GM12878 (cell line): Measurements from ENCODE around the gene DIAPH1. TPM values are rescaled to one million over a fixed set of nuclear protein-coding genes. Genes with fewer than 3 reads are reported as not detected.

ENCODE experiments used
- ATAC-seq: fragments of 200-7000 bp; cut with Tn5 transposase; 3 replicates; pipeline ENCODE4 v1.9.1; 2020; ENCODE audit warnings: mild to moderate bottlenecking, moderate library complexity
- BruUV-seq: library from RNA; stranded (reverse); fragments of 400-500 nt; replicated peaks from 2 replicates; lab custom pipeline; 2021; lab: Mats Ljungman, UMichigan
- CTCF ChIA-PET: fragments of 300-600 bp; sonication (Branson Sonifier 250); formaldehyde crosslinking; extraction: SDS; loops from one replicate; lab custom pipeline; 2021; ENCODE audit warnings: inconsistent platforms; lab: Yijun Ruan, JAX
- POLR2A ChIA-PET: fragments of 350-600 bp; formaldehyde crosslinking; extraction: SDS; loops from one replicate; lab custom pipeline; 2021; ENCODE audit warnings: inconsistent platforms; lab: Charles Lee
- RAD21 ChIA-PET: fragments of 300-600 bp; sonication (Branson Sonifier 250); formaldehyde crosslinking; loops from one replicate; lab custom pipeline; 2023; ENCODE audit warnings: antibody characterized with exemption; ENCODE audit not compliant: unreplicated experiment; lab: Charles Lee
- SMC1A ChIA-PET: fragments of 300-600 bp; sonication (Branson Sonifier 250); formaldehyde crosslinking; loops from one replicate; lab custom pipeline; 2023; ENCODE audit not compliant: unreplicated experiment, uncharacterized antibody; lab: Charles Lee
- DNase-seq: peaks from one replicate; pipeline ENCODE4 v3.0.0-alpha.2; 2011; ENCODE audit warnings: low read depth, low spot score
- FAIRE-seq: peaks from 3 replicates; lab custom pipeline; 2011; peaks lifted over from hg19 to GRCh38; lab: Jason Lieb, UNC
- H2AFZ ChIP-seq: 2 replicates; pipeline ENCODE4 v1.6.0; 2011; ENCODE audit warnings: low read depth, low read length, control low read depth; ENCODE audit not compliant: control insufficient read depth
- H3K27ac ChIP-seq: 2 replicates; pipeline ENCODE4 v1.5.1; 2011; ENCODE audit warnings: control low read depth; ENCODE audit not compliant: control insufficient read depth, insufficient read depth
- H3K27me3 ChIP-seq, 2 experiments: replicated peaks in 1 of 2; 2 replicates each; pipeline versions ENCODE4 v1.6.0 to v1.6.1; 2011; ENCODE audit warnings: low read length in 1 of 2; ENCODE audit not compliant: control insufficient read depth in 2 of 2, insufficient read depth in 2 of 2
- H3K36me3 ChIP-seq, 2 experiments: 2 replicates each; pipeline ENCODE4 v1.5.1; 2011; ENCODE audit warnings: low read length in 1 of 2; ENCODE audit not compliant: control insufficient read depth in 2 of 2, insufficient read depth in 2 of 2
- H3K4me1 ChIP-seq: 2 replicates; pipeline ENCODE4 v1.6.1; 2011; ENCODE audit warnings: mild to moderate bottlenecking, low read length, moderate library complexity, mixed read lengths; ENCODE audit not compliant: control insufficient read depth, insufficient read depth
- H3K4me2 ChIP-seq: 2 replicates; pipeline ENCODE4 v1.6.0; 2011; ENCODE audit warnings: control low read depth; ENCODE audit not compliant: control insufficient read depth, insufficient read depth
- H3K4me3 ChIP-seq: fragments of 200-600 bp; sonication (generic); 2 replicates; pipeline ENCODE4 v1.5.1; 2016
- H3K79me2 ChIP-seq: 2 replicates; pipeline ENCODE4 v1.6.0; 2011; ENCODE audit warnings: low read length; ENCODE audit not compliant: control insufficient read depth, insufficient read depth
- H3K9ac ChIP-seq: 2 replicates; pipeline ENCODE4 v1.8.0; 2011; ENCODE audit warnings: low read length, control low read depth, mixed read lengths; ENCODE audit not compliant: control insufficient read depth, insufficient read depth
- H3K9me3 ChIP-seq: replicated peaks from 3 replicates; pipeline ENCODE4 v1.5.1; 2011; ENCODE audit warnings: mild to moderate bottlenecking, low read length; ENCODE audit not compliant: control insufficient read depth, insufficient read depth
- H4K20me1 ChIP-seq: 2 replicates; pipeline ENCODE4 v1.6.0; 2011; ENCODE audit not compliant: control insufficient read depth, insufficient read depth
- BCL11A ChIP-seq: IDR thresholded peaks from 2 replicates; pipeline ENCODE4 v1.6.1; 2011; ENCODE audit warnings: low read depth, low read length
- CEBPB ChIP-seq, 2 experiments: fragments of 150-350 bp in 1 of 2; IDR thresholded peaks; 2 replicates each; pipeline ENCODE4 v1.6.1; 2012 to 2014; ENCODE audit warnings: low read depth in 2 of 2, low read length in 2 of 2, borderline replicate concordance in 1 of 2, inconsistent platforms in 1 of 2
- CHD2 ChIP-seq: IDR thresholded peaks from 2 replicates; pipeline ENCODE4 v1.6.1; 2011; ENCODE audit warnings: low read depth, low read length, improper control_type of control experiment, borderline replicate concordance
- CREB1 ChIP-seq: IDR thresholded peaks from 2 replicates; pipeline ENCODE4 v1.6.1; 2012; ENCODE audit warnings: low read depth, mild to moderate bottlenecking, inconsistent platforms
- E2F8 ChIP-seq: fragments of 450-650 bp; IDR thresholded peaks from 2 replicates; pipeline ENCODE4 v1.6.1; 2018; ENCODE audit warnings: mild to moderate bottlenecking, low read depth, moderate library complexity; ENCODE audit not compliant: partially characterized antibody
- FOXM1 ChIP-seq: IDR thresholded peaks from 2 replicates; pipeline ENCODE4 v1.6.1; 2012; ENCODE audit warnings: low read depth, mild to moderate bottlenecking, inconsistent platforms, low read length, moderate library complexity
- IKZF2 ChIP-seq, 2 experiments: fragments of 450-650 bp; IDR thresholded peaks; 2 replicates each; pipeline ENCODE4 v1.6.1; 2017; ENCODE audit warnings: mild to moderate bottlenecking in 2 of 2, moderate library complexity in 2 of 2
- IRF5 ChIP-seq: fragments of 450-650 bp; IDR thresholded peaks from 2 replicates; pipeline ENCODE4 v1.6.1; 2017; ENCODE audit warnings: borderline replicate concordance
- MEF2A ChIP-seq: IDR thresholded peaks from 2 replicates; pipeline ENCODE4 v1.6.1; 2011; ENCODE audit warnings: low read depth, mild to moderate bottlenecking, low read length, moderate library complexity; ENCODE audit not compliant: insufficient read depth
- MTA2 ChIP-seq: fragments of 450-650 bp; IDR thresholded peaks from 2 replicates; pipeline ENCODE4 v1.6.1; 2016; ENCODE audit warnings: low read depth, mild to moderate bottlenecking, moderate library complexity
- RB1 ChIP-seq: fragments of 450-650 bp; formaldehyde crosslinking; IDR thresholded peaks from 2 replicates; pipeline ENCODE4 v1.6.1; 2017; ENCODE audit warnings: mild to moderate bottlenecking, borderline replicate concordance
- ZBTB33 ChIP-seq: fragments of 450-650 bp; IDR thresholded peaks from 2 replicates; pipeline ENCODE4 v1.6.1; 2017; ENCODE audit warnings: mild to moderate bottlenecking
- ZNF592 ChIP-seq: fragments of 450-650 bp; IDR thresholded peaks from 2 replicates; pipeline ENCODE4 v1.6.1; 2017; ENCODE audit warnings: mild to moderate bottlenecking, moderate library complexity
- WGBS: methylation state at CpG from one replicate; pipeline ENCODE4 v1.1.6; 2016; ENCODE audit warnings: low lambda C conversion rate; ENCODE audit not compliant: insufficient replicate concordance, insufficient coverage; ENCODE audit errors: missing lambda C conversion rate; 5-methylcytosine and 5-hydroxymethylcytosine counted together
- in situ Hi-C: fragments of 300-500 bp; cut with MboI; formaldehyde crosslinking; loops from 9 replicates; pipeline ENCODE4 v1.14.3; 2018; ENCODE audit warnings: mixed read lengths
- intact Hi-C: fragments of 100-400 bp; cut with micrococcal nuclease; formaldehyde crosslinking; loops from one replicate; pipeline ENCODE4 v1.14.2; 2022; ENCODE audit not compliant: unreplicated experiment
- polyA plus RNA-seq, 11 experiments: library from polyadenylated mRNA; depleted of rRNA in 4 of 11; unstranded in 6 of 11; stranded (reverse) in 5 of 11; fragments of >200 nt; fragmentation: Nextera tagmentation in 4 of 11; fragmentation: Illumina TruSeq in 1 of 11; extraction: Ambion mirVana in 4 of 11; extraction: Trizol in 1 of 11; gene quantifications; 1 replicate in 1 of 11; 2 replicates in 10 of 11; pipeline versions ENCODE4 v1.2.1 to v1.2.3, GENCODE V29; 2011 to 2016; ENCODE audit warnings: inconsistent platforms in 2 of 11, missing spikeins in 2 of 11, low read depth in 1 of 11
- total RNA-seq, 4 experiments: library from RNA; depleted of rRNA in 3 of 4; stranded (reverse); fragments of >200 nt in 3 of 4; fragmentation: Illumina TruSeq in 1 of 4; extraction: Trizol in 1 of 4; gene quantifications; 2 replicates each; pipeline versions ENCODE4 v1.2.1 to v1.2.3, GENCODE V29; 2013 to 2021

Gene DIAPH1
- total and polyA plus RNA-seq, 10 of the 15 experiments (the other 5 are each of a cell fraction or from before 2014, with no cell fraction given): 37.8 to 168 (median 59.0) TPM

GRCh38 chr5:141517312-141517711, 101.5 kb downstream of the DIAPH1 start:
- intact Hi-C loops (no loop called here), in situ Hi-C loops (no loop called here)
- FAIRE-seq (no peak), ATAC-seq (no peak), DNase-seq (no peak)
- ChIA-PET SMC1A (interaction anchor here (0.9 to 2.8 kb wide), 4 partner anchors 9 to 104 kb away, joined by 3 to 9 read pairs (median 4); partner anchors contain the start of genes PCDHGA12 and PCDHGC3), CTCF (interaction anchor here (1.5 to 6.0 kb wide), 3 partner anchors 9 to 42 kb away, joined by 7 to 194 read pairs (median 42); partner anchors contain the start of gene PCDHGC3), POLR2A (no interaction called here), RAD21 (interaction anchor here (1.6 kb wide), 1 partner anchor 42 kb away, joined by 5 read pairs; the partner anchor contains the start of gene PCDHGC3)
- Histone ChIP-seq H2AFZ (no peak overlapping the region), H3K4me1 (peaks cover 31% of the 10 kb centered on the region), H3K4me2 (no peak overlapping the region), H4K20me1 (no peaks in the 10 kb centered on the region), H3K27me3 (no peaks in the 10 kb centered on the region), H3K27ac (no peak overlapping the region), H3K79me2 (no peaks in the 10 kb centered on the region), H3K9me3 (no peaks in the 10 kb centered on the region), H3K9ac (no peak overlapping the region), H3K36me3 (peaks cover 13 to 41% of the 10 kb centered on the region in 2 experiments), H3K4me3 (no peak overlapping the region)
- BruUV-seq: no TSS peak
- WGBS: 87% methylated on average over 8 of the region's 8 CpGs
- TF ChIP-seq CEBPB (IDR thresholded peaks at IDR 0.05; ENCODE audit: borderline replicate concordance in 1 of 2, low read depth in 2 of 2, low read length in 2 of 2) (no peak), MEF2A (no peak), FOXM1 (no peak), E2F8 (no peak), IRF5 (no peak), BCL11A (no peak), ZNF592 (no peak), CHD2 (no peak), ZBTB33 (no peak), CREB1 (no peak), MTA2 (no peak), IKZF2 (IDR thresholded peaks at IDR 0.05) (no peak), RB1 (no peak)
